Measurements from ENCODE around the gene CEP89.

GRCh38 chr19:32908641-32909190 is 63.0 kb downstream of the CEP89 start:
- no peak for TF ChIP-seq CTCF (IDR thresholded peaks at IDR 0.05)
- no peak for TF ChIP-seq POLR2A (IDR thresholded peaks at IDR 0.05)
- no peak for TF ChIP-seq EP300 (IDR thresholded peaks at IDR 0.05)
